ENCODE data around the gene NIFK.
"Not testable (repeated sequence)": the region's sequence is repeated elsewhere in the genome, so short reads cannot be mapped to it uniquely, and the experiment has no call there.

Gene NIFK

DNA sequence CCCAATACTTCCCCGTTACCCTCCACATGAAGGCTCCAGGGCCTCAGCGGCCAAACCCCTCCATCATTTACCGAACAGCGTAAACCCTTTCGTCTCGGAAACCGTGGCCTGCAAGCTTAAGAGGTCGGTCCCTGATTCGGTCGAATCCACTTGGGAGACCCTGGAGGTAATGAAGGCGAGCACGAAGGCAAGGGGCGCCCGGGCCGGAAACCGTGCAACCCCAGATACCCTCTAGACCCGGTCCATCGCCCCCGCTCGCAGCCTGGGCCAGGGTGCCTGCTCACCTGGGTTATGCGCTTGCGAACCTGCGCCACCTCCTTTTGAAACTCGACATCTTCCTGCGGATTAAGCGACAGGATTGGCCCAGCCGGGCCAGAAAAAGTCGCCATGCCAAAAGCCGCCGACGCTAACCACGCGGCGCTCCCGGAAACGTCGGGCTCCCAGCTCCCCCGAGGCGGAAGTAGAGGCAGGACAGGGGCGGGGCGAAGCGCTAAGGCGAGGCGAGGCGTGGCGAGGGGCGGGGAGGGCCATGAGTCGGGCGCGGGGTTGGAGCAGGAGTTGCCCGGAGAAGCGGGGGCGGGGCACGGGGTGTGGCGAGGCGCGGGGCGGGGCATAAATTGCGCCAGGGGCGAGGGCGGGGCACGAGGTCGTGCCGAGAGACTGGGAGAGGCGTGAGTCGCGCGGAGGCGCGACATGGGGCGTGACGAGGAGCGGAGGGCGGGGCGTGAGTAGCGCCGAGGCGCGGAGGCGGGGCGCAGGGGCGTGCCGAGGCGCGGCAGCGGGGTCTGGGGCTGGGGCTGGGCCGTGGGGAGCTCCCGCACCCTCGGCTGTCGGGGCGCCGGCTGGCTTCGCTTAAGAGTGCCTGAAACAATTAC lies at the start of gene NIFK:
Gene NIFK, minus strand, starts transcription at position 414 of the 875 bp plus-strand sequence. Its CDS starts 25 bp downstream, at position 389.
- peak; percentile 100 for DNase-seq (ENCODE audit: low read depth)

DNA sequence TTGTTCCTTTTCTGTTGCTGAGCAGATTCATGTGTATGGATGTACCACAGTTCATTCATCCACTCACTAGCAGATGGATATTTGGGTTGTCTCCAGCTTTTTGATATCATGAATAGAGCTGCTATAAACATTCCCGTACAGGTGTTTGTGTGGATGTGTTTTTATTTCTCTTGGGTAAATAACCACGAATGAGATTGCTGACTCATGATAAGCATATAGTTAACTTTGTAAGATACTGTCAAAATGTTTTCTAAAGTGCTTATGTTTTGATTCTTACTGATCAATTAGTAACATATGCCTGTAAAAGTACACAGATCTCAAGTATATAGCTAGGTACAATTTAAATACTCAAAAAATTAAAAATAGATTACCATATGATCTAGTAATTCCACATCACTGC lies 46.5 kb upstream of the NIFK start:
- DNase-seq (ENCODE audit: low read depth) = no peak

DNA sequence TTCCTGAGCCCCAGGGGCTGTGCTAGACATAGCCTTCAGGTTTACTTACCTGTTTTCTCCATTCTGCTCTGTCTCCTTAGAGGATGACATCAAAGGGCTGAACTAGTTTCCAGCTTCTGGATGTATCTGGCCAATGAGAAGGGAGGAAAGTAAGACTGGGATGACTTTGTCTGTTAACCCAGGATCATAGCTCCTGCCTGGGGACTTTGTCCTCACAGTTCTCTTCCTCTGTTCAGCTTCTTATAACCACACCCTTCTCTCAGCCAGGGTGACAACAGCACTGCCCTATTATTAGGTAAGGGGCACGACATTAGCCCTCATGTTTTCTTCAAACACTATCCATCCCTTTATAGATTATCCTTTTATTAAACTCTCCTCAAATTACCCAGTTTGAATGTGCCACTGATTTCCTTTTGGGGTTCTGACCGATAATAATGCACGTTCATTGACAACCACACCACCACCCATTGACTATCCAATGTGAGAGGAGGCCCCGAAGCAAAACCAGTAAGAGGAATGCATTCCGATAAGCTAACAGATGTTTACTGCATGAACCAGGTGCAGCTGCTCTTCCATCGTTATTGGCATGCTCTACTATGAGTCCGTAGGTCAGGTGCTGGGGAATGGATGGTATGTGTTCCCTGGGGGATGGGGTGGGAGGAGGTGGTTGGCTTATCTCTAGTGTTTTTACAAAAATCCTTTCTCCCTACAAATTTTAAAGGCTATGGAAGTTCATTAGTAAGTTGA lies 42.2 kb upstream of the NIFK start:
- DNase-seq (ENCODE audit: low read depth) = no peak

DNA sequence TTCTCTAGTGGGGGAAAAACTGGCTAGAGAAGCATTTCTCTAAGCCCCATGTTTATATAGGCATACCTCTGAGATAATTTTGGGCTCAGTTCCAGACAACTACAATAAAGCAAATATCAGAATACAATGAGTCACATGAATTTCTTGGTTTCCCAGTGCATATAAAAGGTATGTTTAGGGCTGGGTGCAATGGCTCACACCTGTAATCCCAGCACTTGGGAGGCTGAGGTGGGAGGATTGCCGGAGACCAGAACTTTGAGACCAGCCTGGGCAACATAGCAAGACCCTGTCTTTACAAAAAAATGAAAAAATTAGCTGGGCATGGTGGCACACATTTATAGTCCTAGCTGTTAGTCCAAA lies 41.0 kb upstream of the NIFK start:
- DNase-seq (ENCODE audit: low read depth) = no peak

DNA sequence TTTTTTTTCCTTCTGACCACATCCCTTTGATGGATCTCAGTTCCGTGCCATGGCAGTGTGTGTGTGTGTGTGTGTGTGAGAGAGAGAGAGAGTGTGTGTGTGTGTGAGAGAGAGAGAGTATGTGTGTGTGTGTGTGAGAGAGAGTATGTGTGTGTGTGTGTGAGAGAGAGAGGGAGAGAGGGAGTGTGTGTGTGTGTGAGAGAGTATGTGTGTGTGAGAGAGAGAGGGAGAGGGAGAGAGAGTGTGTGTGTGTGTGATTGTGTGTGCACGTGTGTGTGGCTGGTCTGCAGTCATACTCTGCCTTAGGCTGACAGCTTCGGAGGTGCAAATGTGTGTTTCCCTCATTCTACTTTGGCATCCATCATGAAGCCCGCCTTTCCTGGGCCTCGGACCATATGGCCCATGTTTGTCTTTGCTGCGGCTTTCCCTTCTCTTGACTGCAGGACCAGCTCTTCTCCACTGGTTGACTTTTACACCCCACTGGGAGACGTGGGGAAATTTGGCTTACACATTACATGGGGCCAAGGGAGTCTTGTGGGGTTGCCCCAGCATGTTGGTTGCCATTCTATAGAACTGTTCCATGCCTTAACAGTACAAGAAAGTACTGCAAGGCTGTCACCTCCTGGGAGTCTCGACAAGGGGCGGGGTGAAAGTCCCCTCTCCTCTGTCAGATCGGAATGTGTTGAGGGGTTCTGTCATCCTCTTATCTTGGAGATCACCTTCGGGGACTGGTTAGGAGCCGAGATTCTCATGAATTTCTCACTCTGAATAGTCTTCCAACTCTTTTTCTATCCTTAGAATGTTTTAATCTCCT lies 40.4 kb upstream of the NIFK start:
- DNase-seq (ENCODE audit: low read depth) = no peak

- DNase-seq (ENCODE audit: low read depth) = no peak
Measured at GRCh38 chr2:121776361-121776760, 39.7 kb upstream of the NIFK start.

- DNase-seq (ENCODE audit: low read depth) = no peak
Measured at GRCh38 chr2:121774235-121774634, 37.6 kb upstream of the NIFK start.

GRCh38 chr2:121771976-121772742 lies 35.5 kb upstream of the NIFK start:
- DNase-seq (ENCODE audit: low read depth) = no peak

DNA sequence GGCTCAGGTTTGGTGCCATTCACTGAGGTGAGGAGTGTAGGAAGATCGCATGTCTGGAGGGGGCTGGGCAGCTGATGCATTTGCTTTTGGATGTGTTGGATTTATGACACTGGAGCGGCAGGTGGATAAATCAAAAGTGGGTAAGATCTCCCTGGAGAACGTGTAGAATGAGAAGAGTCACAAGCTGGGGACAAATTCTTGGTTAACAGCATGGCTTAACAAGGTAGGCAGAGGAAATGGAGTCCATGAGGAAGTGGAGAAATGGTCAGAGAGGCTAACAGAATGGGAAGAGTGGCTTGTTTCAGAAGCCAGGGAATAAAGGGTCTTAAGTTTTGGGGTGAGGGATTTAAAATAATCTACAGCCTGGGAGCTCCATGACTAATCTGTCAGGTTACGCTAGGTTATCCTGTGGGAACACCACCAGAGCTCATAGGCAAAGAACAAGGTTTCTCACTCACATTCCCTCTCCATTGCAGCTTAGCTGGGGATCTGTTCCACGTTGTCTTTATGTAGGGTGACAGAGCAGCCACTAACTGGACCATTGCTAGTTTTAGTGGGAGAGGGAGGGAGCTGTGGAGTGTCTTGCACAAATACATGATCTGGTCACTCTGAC lies 31.6 kb upstream of the NIFK start:
- no peak for DNase-seq (ENCODE audit: low read depth)

- no peak for DNase-seq (ENCODE audit: low read depth)
Measured at GRCh38 chr2:121766624-121767023, 29.9 kb upstream of the NIFK start.

DNA sequence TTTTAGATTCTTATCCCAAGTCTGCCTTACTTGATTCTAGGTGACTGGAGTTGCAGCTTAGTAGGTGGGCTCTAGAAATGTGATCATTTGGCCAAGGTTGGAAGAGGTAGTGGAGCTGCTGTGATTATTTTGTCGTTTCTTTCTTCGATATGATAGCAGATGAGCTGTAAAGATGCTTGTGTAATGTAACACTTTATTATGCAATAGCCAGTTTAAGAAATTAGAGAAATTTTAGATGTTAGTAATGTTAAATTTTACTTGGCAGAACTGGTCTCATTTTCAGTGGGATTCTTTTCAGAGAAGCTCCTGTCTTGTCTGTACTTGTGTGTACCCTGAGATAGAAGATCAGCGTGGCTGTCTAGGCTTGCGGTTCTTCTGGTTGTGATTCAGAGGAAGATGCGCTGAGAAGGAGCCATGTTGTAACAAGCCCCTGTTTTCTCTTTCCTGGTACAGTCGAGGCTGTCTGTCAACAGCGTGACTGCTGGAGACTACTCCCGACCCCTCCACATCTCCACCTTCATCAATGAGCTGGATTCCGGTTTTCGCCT lies 28.1 kb upstream of the NIFK start:
- DNase-seq (ENCODE audit: low read depth) = no peak

DNA sequence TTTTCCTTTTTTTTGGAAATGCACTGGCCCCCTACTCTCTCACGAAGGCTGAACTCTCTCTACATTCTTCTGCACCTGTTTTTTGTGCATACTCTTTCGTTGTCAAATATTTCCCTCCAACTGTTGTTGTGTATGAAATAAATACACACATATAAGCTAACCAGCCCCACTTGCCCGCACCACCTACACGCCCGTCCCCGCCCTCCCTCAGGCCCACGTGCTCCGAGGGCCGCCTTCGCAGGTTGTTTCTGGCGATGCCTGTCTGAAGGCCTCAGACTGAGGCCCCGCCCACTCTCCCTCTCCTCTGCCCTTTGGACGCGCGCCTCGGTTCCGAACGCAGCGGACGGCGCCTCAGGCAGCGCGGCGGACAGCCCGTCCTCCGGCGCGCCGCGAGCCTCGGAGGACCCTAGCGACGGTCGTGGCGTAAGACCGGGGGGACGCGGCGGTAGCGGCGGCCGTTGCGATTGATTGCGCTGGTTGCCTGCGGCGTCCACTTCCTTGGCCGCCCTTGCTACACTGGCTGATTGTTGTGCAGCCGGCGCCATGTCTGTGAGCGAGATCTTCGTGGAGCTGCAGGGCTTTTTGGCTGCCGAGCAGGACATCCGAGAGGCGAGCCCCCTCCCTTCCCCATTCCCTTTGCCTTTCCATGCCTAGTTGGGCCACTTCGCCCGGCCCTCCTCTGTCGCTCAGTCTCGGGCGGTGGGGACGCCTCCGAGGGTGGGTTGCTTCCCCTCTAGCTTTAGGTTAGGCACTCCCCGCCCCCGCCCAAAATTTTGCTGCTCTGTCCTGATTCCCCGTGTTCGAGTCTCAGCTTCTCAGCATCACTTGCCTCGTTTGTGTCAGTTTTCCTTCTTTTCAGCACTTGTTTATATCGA lies 18.8 kb upstream of the NIFK start, which contains the start of gene TSN:
Gene TSN, plus strand, starts transcription at position 415 of the 875 bp plus-strand sequence. Its CDS starts 129 bp downstream, at position 544.
- peak; percentile 88 for DNase-seq (ENCODE audit: low read depth)

DNA sequence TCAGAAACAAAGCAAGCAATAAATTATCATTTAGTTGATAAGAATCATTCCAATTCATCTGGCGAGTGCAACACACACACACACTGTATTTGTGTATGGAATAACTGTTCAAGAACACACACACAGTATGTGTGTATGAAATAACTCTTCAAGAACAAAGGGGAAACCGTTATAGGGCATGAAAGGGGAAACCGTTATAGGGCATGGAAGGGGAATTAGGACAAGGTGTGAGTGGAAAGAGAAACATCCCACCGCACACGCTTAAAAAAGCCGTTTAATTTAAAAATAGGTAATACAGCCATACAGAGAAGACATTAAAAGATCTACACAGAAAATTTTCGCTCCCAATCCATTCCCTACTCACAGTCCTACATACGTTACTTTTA lies 18.2 kb upstream of the NIFK start:
- DNase-seq (ENCODE audit: low read depth) = no peak

DNA sequence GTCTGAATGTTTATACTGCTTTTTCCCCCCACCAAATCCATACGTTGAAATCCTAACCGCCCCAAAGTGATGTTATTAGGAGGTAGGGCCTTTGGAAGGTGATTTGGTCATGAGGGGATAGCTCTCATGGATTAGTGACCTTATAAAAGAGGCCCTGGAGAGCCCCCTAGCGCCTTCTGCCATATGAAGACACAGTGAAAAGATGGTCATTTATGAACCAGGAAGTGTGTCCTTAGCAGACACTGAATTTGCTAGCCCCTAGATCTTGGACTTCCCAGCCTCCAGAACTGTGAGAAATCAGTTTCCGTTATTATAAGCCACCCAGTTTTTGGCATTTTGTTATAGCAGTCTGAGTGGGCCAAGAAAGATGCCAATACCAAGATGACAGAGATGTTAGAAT lies 11.5 kb upstream of the NIFK start:
- no peak for DNase-seq (ENCODE audit: low read depth)

DNA sequence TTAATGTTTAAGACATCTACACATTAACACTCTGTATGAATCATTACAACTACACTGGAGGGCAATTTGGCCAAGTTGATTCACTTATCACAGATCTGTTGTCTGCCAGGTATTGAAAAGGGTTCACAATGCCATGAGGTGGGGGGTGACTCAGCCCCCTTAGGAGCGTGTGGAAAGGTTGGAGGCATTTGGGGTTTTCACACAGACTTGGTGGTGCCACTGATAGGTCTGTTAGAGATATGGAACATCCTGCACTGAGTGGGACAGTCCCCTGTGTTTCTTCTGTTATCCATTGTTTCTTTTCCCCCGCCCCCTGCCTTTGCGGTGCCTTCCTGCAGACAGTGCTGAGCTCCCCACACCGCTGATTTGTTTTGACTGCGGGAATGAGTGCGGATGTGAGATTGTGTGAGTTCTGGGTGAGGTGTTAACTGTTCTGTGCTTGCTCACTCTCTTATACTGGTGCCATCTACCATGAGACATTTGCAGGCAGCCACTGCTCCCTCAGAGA lies 9.4 kb upstream of the NIFK start:
- DNase-seq (ENCODE audit: low read depth) = no peak

DNA sequence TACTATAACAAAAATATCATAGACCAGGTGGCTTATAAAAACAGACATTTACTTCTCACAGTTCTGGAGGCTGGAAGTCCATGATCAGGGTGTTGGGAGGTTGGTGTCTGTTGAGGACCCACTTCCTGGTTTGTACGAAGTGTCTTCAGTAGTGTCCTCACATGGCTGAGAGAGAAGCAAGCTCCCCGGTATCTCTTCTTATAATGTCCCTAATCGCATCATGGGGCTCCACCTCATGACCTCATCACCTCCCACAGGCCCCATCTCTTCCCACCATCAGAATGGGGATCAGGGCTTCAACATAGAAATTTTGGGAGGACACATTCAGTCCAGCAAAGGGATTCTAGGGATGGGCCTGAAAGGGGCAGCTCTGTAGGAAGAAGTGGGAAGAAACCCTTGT lies 4.8 kb upstream of the NIFK start:
- no peak for DNase-seq (ENCODE audit: low read depth)

GRCh38 chr2:121740973-121741372 lies 4.3 kb upstream of the NIFK start:
- DNase-seq (ENCODE audit: low read depth) = no peak

- DNase-seq (ENCODE audit: low read depth) = no peak
Measured at GRCh38 chr2:121736140-121736461, 574 bp downstream of the NIFK start.

GRCh38 chr2:121735518-121736074 lies 1.1 kb downstream of the NIFK start:
- DNase-seq (ENCODE audit: low read depth) = no peak

DNA sequence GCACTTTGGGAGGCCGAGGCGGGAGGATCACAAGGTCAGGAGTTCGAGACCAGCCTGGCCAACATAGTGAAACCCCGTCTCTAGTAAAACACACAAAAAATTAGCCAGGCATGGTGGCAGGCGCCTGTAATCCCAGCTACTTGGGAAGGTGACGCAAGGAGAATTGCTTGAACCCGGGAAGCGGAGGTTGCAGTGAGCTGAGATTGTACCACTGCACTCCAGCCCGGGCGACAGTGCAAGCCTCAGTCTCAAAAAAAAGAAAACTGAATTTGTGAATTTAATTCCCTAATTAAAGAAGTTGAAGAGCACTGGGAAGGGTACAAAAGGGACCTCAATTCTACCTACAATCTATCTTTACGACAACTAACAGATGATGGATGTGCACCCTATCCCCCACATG lies 2.1 kb downstream of the NIFK start:
- not testable (repeated sequence) for DNase-seq (ENCODE audit: low read depth)
